ENCODE data around the gene SOS1. TPM values are rescaled to one million over a fixed set of nuclear protein-coding genes. Genes with fewer than 3 reads are reported as not detected.

The SOS1 gene
- total RNA-seq, 1 donor from 2014 or later: 64.2 TPM

DNA sequence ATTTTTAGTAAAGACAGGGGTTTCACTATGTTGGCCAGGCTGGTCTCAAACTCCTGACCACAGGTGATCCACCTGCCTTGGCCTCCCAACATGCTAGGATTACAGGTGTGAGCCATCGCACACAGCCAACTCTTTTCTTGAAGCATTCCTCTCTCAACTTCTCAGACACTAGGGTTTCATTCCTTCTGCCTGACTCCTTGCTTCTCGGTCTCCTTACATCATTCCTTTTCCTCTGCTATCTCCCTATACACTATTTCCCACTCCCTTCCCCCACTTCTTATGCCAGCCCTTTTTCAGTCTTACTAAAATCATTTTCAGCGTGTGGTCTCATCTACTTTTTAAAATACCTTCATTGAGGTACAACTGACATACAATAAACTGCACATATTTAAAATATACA, 6.1 kb downstream of the SOS1 start:
- no peak for DNase-seq (ENCODE audit: low spot score)
- Mint-ChIP-seq H3K9me3 (no peaks in the 10 kb centered on the region), H3K27ac (peak overlapping the region; percentile 23), H3K4me1 (ENCODE audit: low read depth) (peaks cover 63% of the 10 kb centered on the region), H3K27me3 (ENCODE audit: low read depth) (no peaks in the 10 kb centered on the region), H3K36me3 (ENCODE audit: low read depth) (peaks cover 83% of the 10 kb centered on the region), H3K4me3 (ENCODE audit: low read depth) (peak overlapping the region; percentile 9)
- intact Hi-C loops (cut with micrococcal nuclease): no loop called here

DNA sequence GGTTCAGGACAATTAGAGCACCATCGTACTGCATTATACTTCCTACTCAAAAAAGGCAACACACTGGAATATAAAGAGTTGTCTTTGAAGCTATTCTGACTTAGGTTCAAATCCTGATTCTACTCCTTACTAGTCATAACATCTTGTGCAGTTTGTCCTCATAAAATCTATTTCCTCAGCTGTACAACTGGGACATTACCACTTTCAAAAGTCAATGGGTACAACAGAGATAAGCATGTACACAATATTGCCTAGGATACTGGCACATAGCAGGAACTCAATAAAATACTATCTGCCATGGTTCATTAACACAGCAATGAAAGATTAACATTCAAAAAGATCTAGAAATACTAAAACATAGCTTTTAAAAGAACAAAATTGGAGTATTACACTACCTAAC, 11.3 kb downstream of the SOS1 start:
- no peak overlapping the region for H3K27ac Mint-ChIP-seq
- H3K4me3 Mint-ChIP-seq (ENCODE audit: low read depth): no peak overlapping the region
- DNase-seq (ENCODE audit: low spot score): no peak
- H3K27me3 Mint-ChIP-seq (ENCODE audit: low read depth): no peaks in the 10 kb centered on the region
- H3K9me3 Mint-ChIP-seq: no peaks in the 10 kb centered on the region
- H3K36me3 Mint-ChIP-seq (ENCODE audit: low read depth): peaks cover 54% of the 10 kb centered on the region
- peaks cover 54% of the 10 kb centered on the region for H3K4me1 Mint-ChIP-seq (ENCODE audit: low read depth)
- intact Hi-C loops (cut with micrococcal nuclease): no loop called here

DNA sequence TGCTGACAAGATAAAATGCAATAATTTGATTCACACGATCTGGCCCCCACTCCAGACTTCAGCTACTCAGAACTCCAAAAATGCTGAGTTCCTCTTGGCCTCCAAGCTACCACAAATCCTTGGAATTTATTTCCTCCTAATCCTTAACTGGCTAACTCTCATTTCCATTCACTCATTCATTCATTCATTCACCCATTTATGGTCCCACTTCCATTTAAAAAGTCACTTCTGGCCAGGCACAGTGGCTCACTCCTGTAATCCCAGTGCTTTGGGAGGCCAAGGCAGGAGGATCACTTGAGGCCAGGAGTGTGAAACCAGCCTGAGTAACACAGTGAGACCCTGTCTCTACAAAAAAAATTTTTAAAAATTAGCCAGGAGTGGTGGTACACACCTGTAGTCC, 12.5 kb downstream of the SOS1 start:
- Mint-ChIP-seq H3K4me1 (ENCODE audit: low read depth) (peaks cover 54% of the 10 kb centered on the region), H3K36me3 (ENCODE audit: low read depth) (peaks cover 56% of the 10 kb centered on the region), H3K9me3 (no peaks in the 10 kb centered on the region), H3K27ac (peak overlapping the region; percentile 12), H3K27me3 (ENCODE audit: low read depth) (no peaks in the 10 kb centered on the region), H3K4me3 (ENCODE audit: low read depth) (no peak overlapping the region)
- no peak for DNase-seq (ENCODE audit: low spot score)
- intact Hi-C loops (cut with micrococcal nuclease): no loop called here

DNA sequence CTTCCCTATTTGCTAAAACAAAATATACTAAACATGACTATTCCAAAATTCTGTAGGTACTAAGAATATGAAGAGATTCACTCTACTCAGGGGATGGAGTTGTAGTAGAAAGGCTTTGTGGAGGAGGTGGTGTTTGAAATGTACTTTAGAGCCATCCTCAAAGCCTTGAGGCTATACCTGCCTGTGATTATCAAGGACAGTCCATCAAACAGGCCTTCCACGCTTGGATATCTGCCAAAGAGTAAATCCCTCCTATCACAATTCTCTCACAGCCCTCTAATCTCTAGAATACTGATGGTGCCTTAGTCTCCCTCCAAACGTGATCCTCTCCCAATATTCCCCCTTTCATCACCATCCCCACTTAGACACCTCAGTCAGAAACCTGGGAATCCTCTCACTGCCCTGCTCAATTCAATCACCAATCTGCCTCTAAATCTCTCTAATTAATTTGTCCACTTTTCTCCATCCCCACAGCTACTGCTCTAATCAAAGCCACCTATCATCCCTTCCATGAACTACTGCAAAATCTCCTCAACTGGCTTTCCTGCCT, 13.1 kb downstream of the SOS1 start:
- peaks cover 57% of the 10 kb centered on the region for H3K36me3 Mint-ChIP-seq (ENCODE audit: low read depth)
- H3K9me3 Mint-ChIP-seq: no peaks in the 10 kb centered on the region
- H3K4me1 Mint-ChIP-seq (ENCODE audit: low read depth): peaks cover 56% of the 10 kb centered on the region
- H3K27me3 Mint-ChIP-seq (ENCODE audit: low read depth): no peaks in the 10 kb centered on the region
- peak overlapping the region; percentile 12 for H3K27ac Mint-ChIP-seq
- H3K4me3 Mint-ChIP-seq (ENCODE audit: low read depth): no peak overlapping the region
- no peak for DNase-seq (ENCODE audit: low spot score)
- intact Hi-C loops (cut with micrococcal nuclease): no loop called here

DNA sequence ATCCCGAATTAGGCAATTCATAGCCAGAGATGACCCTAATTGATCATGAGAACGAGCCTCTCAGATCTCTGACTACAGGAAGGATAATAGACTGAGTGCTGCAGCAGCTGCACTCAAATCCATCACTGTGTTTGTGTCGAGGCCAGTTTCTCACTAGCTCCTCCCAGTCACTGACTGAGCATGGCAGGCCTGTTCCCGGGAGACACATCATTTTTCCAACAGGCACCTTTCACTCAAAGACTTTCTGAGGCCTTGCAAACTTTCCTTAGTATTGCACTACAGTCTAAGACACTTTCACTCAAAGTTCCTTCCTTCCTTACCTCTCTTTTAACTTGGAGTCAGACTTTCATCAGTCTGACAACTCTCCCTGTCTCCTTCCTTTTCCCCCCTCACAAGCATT, 13.7 kb downstream of the SOS1 start:
- intact Hi-C loops (cut with micrococcal nuclease): no loop called here
- peaks cover 56% of the 10 kb centered on the region for H3K36me3 Mint-ChIP-seq (ENCODE audit: low read depth)
- no peak overlapping the region for H3K4me3 Mint-ChIP-seq (ENCODE audit: low read depth)
- H3K9me3 Mint-ChIP-seq: no peaks in the 10 kb centered on the region
- no peak for DNase-seq (ENCODE audit: low spot score)
- peak overlapping the region; percentile 18 for H3K27ac Mint-ChIP-seq
- H3K4me1 Mint-ChIP-seq (ENCODE audit: low read depth): peaks cover 51% of the 10 kb centered on the region
- no peaks in the 10 kb centered on the region for H3K27me3 Mint-ChIP-seq (ENCODE audit: low read depth)

DNA sequence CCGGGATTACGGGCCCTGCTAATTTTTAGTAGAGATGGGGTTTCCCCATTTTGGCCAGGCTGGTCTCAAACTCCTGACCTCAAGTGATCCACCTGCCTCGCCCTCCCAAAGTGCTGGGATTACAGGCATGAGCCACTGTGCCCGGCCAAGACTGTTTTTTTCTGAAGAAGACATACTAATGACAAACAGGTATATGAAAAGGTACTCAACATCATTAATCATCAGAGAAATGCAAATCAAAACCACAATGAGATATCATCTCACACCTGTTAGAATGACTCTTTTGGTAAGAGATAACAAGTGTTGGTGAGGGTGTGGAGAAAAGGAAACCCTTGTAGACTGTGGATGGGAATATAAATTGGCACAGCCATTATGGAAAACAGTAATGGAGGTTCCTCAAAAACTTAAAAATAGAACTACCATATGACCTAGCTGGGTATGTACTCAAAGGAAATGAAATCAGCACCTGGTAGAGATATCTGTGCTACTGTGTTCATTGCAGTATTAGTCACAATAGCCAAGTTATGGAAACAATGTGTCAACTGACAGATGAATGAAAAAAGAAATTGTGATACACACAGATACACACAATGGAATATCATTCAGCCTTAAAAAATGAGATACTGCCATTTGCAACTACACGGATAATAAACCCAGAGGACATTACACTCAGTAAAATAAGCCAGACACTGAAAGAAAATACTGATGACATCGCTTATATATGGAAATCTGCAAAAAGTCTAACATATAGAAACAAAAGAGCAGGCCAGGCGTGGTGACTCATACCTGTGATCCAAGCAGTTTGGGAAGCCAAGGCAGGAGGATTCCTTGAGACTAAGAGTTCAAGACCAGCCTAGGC, 20.8 kb downstream of the SOS1 start:
- no peak for DNase-seq (ENCODE audit: low spot score)
- H3K9me3 Mint-ChIP-seq: peaks cover 11% of the 10 kb centered on the region
- no peaks in the 10 kb centered on the region for H3K27me3 Mint-ChIP-seq (ENCODE audit: low read depth)
- H3K36me3 Mint-ChIP-seq (ENCODE audit: low read depth): peaks cover 59% of the 10 kb centered on the region
- H3K4me1 Mint-ChIP-seq (ENCODE audit: low read depth): peaks cover 60% of the 10 kb centered on the region
- intact Hi-C loops (cut with micrococcal nuclease): loop anchor here (1.0 to 2.0 kb wide), 3 partner anchors 21 to 117 kb away; partner anchors contain the start of gene SOS1
- no peak overlapping the region for H3K4me3 Mint-ChIP-seq (ENCODE audit: low read depth)
- peak overlapping the region; percentile 76 for H3K27ac Mint-ChIP-seq

DNA sequence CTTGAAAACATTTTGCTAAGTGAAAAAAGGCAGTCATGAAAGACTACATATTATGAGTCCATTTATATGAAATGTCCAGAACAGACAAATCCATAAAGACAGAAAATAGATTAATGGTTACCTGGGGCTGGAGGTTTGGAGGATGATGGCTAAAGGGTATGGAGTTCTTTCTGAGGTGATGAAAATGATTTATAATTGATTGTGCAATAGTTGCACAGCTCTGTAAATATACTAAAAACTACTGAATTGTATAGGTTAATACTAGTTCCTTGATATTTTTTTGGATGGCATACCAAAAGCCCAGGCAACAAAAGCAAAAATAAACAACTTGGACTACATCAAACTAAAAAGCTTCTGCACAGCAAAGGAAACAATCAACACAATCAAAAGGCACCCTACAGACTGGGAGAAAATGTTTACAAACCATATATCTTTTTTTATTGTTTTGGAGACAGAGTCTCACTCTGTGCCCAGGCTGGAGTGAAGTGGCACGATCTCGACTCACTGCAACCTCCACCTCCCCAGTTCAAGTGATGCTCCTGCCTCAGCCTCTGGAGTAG, 21.5 kb downstream of the SOS1 start:
- no peak overlapping the region for H3K4me3 Mint-ChIP-seq (ENCODE audit: low read depth)
- intact Hi-C loops (cut with micrococcal nuclease): no loop called here
- no peak for DNase-seq (ENCODE audit: low spot score)
- H3K36me3 Mint-ChIP-seq (ENCODE audit: low read depth): peaks cover 59% of the 10 kb centered on the region
- H3K27ac Mint-ChIP-seq: peak overlapping the region; percentile 76
- H3K9me3 Mint-ChIP-seq: peaks cover 11% of the 10 kb centered on the region
- no peaks in the 10 kb centered on the region for H3K27me3 Mint-ChIP-seq (ENCODE audit: low read depth)
- peaks cover 62% of the 10 kb centered on the region for H3K4me1 Mint-ChIP-seq (ENCODE audit: low read depth)

DNA sequence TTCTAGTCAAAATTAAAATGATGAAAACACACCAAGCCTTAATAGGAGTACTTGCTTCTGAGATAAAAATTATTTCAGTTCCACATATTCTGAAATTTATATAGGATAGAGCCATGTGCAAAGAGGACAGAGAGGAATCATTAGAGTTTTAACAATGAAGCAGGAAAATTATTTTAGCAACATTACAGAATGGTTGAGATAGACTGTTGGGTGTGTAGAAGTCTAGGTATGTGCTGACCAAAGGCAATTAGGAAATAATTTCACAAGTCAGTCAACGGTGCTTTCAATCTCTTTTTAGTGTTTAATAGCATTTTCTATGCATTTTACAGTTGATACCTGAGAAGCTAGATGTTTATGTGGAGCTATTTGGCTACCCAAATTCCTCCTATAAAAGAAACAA, 25.2 kb downstream of the SOS1 start:
- peak overlapping the region; percentile 83 for H3K27ac Mint-ChIP-seq
- no peak for DNase-seq (ENCODE audit: low spot score)
- H3K4me1 Mint-ChIP-seq (ENCODE audit: low read depth): peaks cover 64% of the 10 kb centered on the region
- H3K27me3 Mint-ChIP-seq (ENCODE audit: low read depth): no peaks in the 10 kb centered on the region
- no peak overlapping the region for H3K4me3 Mint-ChIP-seq (ENCODE audit: low read depth)
- intact Hi-C loops (cut with micrococcal nuclease): loop anchor here (1.0 kb wide), 1 partner anchor 9 kb away; no protein-coding TSS in a partner anchor
- peaks cover 62% of the 10 kb centered on the region for H3K36me3 Mint-ChIP-seq (ENCODE audit: low read depth)
- peaks cover 5% of the 10 kb centered on the region for H3K9me3 Mint-ChIP-seq

DNA sequence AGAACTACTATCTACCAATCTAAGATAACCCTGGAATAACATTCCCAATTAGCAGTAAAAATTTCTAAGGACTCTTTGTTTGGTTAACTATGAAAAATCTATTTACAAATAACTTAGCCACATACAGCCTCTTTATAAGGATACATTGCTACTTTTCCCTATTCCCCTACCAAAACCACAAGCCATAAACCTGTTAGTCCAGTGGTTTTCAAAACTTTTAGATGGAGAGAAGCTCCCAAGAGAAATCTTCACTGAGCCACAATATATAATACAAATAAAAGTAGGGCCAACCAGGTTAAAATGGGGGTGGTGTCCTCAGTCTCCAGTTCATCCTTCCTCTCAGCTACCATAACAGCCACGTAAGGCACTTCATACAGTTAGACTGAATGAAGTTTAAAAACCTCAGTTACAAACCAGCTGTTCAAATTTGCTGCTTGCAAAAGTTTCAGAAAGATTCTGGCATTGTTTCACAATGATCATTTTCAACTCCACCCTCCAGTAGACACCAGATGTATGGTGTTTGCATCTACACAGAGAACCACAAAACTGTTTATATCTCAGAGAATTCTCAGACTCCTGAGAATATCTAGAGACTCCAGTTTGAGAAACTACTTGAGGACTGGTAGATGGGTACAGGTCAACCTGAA, 26.0 kb downstream of the SOS1 start:
- H3K4me1 Mint-ChIP-seq (ENCODE audit: low read depth): peaks cover 57% of the 10 kb centered on the region
- H3K27ac Mint-ChIP-seq: peak overlapping the region; percentile 83
- peak overlapping the region; percentile 41 for H3K4me3 Mint-ChIP-seq (ENCODE audit: low read depth)
- H3K9me3 Mint-ChIP-seq: no peaks in the 10 kb centered on the region
- DNase-seq (ENCODE audit: low spot score): no peak
- intact Hi-C loops (cut with micrococcal nuclease): loop anchor here (1.0 kb wide), 1 partner anchor 9 kb away; no protein-coding TSS in a partner anchor
- H3K27me3 Mint-ChIP-seq (ENCODE audit: low read depth): no peaks in the 10 kb centered on the region
- H3K36me3 Mint-ChIP-seq (ENCODE audit: low read depth): peaks cover 56% of the 10 kb centered on the region

DNA sequence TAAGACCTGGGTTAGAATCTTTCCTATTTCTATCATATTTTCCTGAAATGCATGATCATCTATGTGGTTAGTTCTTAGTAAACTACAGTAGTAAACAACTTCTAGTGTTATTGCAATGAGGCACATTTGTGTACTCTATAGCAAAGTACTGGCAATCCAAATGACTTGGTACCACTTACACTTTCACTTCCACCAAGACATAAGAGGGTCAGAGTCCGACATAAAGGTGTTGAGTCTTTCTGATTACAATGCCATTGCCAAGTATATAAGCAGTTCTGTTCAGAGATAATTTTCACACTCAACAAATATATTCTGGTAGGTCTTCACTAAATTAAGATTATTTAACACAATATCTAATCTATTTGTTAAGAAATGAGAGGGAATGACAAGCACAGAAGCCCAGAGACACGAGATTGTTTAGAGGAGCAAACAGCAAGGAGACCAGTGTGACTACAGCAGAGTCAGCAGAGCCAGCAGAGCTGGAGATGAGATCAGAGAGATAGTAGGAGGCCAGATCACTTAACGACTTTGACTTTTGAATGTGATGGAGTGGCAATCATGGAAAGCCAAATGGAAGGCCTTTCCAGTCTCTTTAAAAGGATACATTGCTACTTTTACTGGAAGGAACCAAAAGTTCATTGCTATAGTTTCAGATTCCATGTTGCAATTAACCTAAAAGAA, 27.5 kb downstream of the SOS1 start:
- Mint-ChIP-seq H3K4me1 (ENCODE audit: low read depth) (peaks cover 44% of the 10 kb centered on the region), H3K9me3 (no peaks in the 10 kb centered on the region), H3K36me3 (ENCODE audit: low read depth) (peaks cover 57% of the 10 kb centered on the region), H3K4me3 (ENCODE audit: low read depth) (no peak overlapping the region), H3K27ac (peak overlapping the region; percentile 59), H3K27me3 (ENCODE audit: low read depth) (no peaks in the 10 kb centered on the region)
- intact Hi-C loops (cut with micrococcal nuclease): no loop called here
- no peak for DNase-seq (ENCODE audit: low spot score)

DNA sequence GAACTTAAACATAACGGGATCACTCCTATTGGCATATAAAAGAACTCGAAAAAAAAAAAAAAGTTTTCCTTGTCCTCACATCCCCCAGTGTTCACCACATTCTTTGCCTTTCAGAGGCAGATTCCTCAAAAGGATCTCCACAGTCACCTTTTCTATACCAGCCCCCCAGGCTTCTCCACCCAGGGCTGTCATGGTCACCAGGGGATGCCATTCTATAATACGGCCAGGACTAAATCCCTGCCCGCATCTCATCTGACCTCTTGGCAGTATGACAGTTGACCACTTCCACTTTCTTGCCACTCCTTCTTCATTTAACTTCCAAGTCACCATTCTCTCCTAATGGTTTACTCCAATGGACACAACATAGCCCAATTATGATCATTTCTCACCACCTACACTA, 29.3 kb downstream of the SOS1 start:
- H3K36me3 Mint-ChIP-seq (ENCODE audit: low read depth): peaks cover 60% of the 10 kb centered on the region
- no peaks in the 10 kb centered on the region for H3K27me3 Mint-ChIP-seq (ENCODE audit: low read depth)
- peak overlapping the region; percentile 1 for H3K27ac Mint-ChIP-seq
- no peaks in the 10 kb centered on the region for H3K9me3 Mint-ChIP-seq
- DNase-seq (ENCODE audit: low spot score): no peak
- H3K4me3 Mint-ChIP-seq (ENCODE audit: low read depth): no peak overlapping the region
- peaks cover 40% of the 10 kb centered on the region for H3K4me1 Mint-ChIP-seq (ENCODE audit: low read depth)
- intact Hi-C loops (cut with micrococcal nuclease): no loop called here

DNA sequence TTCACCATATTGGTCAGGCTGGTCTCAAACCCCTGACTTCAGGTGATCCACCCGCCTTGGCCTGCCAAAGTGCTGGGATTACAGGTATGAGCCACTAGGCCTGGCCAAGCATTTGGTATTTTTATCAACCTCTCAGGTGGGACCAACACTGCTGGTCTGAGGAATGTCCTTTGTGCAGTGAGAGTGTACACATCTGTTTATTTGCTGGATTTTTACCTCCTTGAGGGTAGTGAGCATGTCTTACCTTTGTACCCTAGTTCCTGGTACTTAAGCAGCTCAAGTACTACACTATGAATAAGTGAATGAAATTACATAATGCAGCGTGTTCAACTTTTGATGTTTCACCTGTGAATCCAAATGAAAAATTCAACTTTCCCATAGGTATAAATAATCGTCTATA, 29.8 kb downstream of the SOS1 start:
- Mint-ChIP-seq H3K4me3 (ENCODE audit: low read depth) (no peak overlapping the region), H3K27ac (no peak overlapping the region), H3K4me1 (ENCODE audit: low read depth) (peaks cover 38% of the 10 kb centered on the region), H3K36me3 (ENCODE audit: low read depth) (peaks cover 59% of the 10 kb centered on the region), H3K9me3 (no peaks in the 10 kb centered on the region), H3K27me3 (ENCODE audit: low read depth) (no peaks in the 10 kb centered on the region)
- no peak for DNase-seq (ENCODE audit: low spot score)
- intact Hi-C loops (cut with micrococcal nuclease): no loop called here

Measured in activated T-helper 2 cell treated with anti-CD3 and anti-CD28 coated beads, Interferon-gamma antibody, Interleukin-2, Interleukin-4, amounts not matched to agents 10 μg/mL and 5 μg/mL and 100 μg/mL, durations not matched to agents 14 hours and 24 hours and 36 hours (primary cell).